ENCODE data around the gene PTPN14.

Gene PTPN14

DNA sequence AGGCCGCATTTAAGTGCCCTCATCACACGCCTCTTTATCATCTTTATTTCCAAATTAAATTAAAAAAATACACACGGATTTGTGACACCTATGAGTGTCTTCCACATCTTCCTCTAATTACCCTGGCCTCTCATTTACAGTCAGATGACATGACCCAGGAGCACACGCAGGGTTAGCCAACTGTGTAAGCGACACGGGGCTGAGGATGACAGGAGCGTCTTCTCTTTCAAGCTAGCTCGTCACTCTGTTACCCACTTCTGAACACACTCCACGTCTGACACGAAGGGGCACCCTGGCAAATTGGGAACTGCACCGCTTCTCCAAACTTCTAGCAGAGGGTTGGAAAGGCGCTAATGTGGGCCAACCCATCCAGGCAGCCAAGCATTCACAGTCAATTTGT, 158.3 kb downstream of the PTPN14 start:
- no peak for DNase-seq (ENCODE audit: low read depth)

DNA sequence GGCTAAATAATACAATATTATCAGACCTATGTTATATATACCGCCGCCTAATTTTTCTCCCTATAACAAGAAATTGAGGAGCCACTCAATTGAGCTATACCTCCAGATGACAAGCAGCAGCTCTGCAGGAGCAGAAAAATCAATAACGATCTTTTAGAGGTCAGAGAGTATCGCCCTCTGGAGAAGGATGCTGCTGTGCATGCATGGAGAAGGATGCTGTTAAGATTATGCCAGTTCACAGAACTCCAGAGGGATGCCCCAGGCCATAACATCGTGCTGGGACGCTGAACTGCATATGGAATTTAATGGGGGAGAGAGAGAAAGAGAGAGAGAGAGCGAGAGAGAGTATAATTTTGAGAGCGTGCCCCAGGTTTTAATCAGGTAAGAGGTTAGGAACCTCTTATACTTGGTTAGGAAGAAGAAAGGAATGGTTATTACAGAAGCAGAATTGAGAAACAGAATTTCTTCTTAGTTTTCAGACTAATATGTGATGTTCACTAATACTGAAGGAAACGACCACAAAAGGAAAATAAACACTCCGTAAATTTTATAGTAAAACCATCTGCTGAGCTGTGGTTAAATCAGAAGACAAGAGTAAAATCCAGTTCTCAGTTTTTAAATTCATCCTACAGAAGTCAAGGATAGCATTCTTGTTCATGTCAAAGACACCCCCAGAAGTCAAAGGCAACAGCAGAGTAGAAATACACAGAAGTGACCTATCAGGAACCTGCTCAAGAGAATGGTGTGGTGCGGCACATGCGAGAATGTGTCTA, 159.3 kb downstream of the PTPN14 start:
- no peak for DNase-seq (ENCODE audit: low read depth)

DNA sequence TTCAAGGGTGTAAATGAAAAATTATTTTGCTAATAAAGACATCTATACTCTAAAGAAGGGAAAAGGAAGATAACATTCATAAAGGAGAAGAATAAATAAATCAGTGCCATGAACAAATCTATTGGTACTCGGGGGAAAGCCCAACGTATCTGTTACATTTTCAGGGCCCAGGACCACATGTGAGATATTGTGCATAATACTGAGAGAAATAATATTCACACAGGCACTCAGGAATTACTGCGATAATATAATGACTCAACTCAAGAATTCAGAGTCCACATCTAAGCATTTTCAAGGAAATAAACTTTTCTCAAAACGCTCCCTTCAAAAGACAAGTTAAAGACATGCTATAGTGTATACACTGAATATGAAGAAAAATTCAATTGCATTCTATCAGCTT, 161.7 kb downstream of the PTPN14 start:
- DNase-seq (ENCODE audit: low read depth): no peak

DNA sequence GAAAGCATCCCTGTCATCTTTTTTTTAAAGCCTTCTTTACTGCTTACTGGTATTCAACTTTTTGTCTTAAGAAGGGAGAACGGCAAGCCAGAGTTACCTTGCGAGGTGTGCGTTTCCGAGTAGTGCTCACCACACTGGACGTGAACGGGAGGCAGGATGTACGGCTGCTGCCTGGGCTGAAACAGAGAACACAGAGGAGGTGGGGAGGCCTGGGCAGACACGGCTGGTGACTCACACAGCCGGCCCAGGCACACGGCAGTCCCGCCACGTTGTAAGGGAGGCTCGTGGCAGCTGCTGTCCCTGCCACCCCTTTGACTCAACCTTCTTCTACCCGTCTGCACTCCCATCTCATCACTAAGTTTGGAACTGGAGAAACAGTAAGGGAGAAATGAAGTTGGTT, 164.7 kb downstream of the PTPN14 start:
- DNase-seq (ENCODE audit: low read depth): no peak

DNA sequence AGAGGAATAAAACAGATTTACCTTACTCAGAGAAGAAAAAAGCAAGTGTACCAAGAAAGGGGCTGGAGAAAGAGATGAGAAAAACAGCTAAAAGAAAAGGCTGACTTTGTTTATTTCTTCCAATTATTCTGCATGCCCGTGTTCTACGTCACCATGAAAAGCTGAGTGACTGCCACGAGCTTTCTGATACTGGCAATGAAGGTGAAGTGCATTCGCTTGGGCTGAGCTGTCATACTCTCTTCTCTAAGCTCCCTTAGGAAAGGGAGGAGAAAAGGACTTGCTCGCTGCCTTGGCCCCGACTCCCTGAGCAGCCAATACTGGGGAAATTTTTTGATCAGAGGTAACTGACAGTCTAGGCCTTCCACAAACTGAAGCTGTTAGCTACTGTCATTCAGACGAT, 165.1 kb downstream of the PTPN14 start:
- DNase-seq (ENCODE audit: low read depth): no peak

DNA sequence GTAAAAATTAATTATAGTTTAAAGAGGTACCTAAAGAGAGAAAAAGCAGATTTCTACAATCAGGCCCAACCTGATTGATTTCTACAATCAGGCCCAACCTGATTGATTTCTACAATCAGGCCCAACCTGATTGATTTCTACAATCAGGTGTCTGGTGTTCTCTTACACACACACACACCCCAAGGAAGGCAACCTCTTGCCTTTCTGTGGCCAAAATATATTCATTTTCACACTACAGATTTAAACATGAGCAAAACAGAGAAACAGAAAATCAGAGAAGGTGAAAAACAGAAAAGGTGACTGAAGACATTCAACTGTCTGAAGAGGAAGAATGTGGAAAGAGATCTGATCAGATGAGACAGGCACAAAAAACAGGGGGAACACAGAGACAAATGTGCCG, 166.0 kb downstream of the PTPN14 start:
- DNase-seq (ENCODE audit: low read depth): no peak

DNA sequence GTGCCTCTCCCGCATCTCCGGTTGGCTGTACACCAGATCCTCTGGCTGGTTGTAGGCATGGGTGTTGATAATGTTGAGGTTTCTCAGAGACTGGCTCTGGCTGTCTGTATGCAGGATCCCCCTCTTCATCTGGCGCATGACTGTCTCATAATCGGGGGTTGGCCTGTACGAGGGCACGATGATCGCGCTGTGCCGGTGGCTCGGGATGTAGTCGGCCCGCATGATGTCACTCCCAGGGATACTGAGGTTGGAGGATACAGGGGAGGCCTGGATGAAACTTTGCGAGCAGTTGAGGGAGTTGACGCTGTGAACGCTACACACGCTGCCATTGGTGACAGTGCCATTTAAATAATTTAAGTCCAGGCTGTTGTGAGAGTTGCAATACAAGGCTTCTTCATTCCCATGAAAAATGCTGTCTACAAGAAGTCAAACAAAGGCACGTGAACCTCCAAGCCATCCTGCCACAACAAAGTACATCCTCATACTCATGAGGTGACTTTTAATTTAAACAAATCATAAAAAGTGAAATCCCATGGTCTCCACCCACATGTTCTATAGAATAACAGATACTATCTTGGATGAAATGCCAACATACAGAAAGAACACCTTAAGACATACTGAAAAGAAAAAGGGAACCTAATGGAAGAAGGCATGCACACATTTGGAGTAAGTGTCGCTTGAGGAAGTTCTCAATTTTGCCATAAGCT, 166.9 kb downstream of the PTPN14 start:
- no peak for DNase-seq (ENCODE audit: low read depth)

DNA sequence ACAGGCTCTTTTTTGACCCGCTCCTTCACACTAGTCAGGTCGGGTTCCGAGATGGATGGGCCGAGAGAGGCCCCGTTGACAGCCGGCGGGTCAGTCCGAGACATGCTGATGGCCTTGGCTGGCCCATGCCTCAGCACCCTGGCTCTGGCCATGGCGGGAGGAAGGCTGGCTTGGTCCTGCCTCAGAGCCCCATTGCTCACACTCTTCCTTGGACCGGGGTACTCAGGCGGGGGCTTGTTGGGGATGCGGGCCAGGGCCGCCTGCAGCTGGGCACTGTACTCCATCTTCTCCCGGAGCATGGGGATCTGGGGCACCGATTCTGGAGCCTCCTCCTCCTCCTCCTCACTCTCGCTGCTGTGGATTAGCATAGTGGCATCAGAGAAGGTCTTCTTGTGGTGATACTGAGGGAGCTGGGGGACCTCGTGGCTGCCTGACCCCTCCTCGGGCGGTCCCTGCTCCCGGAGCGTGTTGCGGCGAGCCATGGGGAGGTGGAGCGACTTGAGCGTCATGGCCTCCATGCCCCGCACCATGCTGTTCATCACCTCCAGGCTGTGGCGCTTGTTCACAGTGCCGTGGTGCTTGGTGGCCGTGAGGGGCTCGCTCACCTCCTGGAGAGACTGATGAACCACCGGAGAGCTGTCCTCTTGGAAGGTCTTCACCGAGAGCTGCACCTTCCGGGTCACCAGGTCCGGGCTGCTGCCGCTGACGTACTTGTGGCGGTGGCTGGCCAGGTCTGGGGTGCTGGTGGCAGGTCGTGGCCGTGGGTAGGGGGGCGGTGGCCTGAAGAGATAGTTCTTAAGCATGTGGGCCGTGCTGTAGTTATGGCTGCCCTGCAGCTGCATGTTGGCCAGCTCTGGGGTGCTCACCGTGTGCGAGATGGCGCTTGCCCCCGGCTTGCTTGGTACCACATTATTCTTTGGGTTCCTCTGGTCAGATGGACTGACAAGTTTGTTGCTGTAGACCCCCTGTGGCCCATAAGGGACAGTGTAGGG, 167.7 kb downstream of the PTPN14 start:
- DNase-seq (ENCODE audit: low read depth): no peak

DNA sequence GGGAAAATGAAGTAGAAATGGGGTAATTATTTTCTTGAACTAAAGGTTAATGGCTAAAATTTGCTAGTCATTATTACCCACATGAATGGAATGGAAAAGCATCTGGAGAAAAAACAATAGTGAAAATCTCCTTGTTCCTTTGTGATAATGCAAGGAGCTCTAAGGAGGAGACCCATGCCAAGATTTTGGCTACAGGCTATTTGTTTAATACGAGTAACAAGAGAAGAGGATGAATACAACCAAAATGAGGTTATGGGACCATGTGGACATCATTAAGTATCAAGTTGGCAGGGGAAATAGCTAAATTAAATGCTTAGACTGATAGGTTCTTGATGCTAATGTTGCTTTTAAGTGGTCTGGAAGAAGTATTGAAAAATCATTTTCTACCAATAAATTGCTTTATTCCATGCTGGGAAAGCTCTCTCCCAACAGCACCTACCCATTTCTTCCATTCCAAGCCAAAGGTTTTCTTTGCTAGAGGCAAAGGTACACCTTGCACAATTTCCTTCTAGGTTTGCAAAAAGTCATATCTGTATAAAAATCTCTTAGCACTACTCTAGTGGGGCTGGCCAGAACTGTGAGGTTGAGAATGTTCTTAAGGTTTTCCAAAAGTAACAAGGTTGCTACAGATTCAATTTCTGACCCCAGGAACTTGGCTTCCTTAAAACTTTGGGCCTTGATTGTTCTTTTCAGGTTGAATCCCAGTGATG, 170.3 kb downstream of the PTPN14 start:
- no peak for DNase-seq (ENCODE audit: low read depth)

DNA sequence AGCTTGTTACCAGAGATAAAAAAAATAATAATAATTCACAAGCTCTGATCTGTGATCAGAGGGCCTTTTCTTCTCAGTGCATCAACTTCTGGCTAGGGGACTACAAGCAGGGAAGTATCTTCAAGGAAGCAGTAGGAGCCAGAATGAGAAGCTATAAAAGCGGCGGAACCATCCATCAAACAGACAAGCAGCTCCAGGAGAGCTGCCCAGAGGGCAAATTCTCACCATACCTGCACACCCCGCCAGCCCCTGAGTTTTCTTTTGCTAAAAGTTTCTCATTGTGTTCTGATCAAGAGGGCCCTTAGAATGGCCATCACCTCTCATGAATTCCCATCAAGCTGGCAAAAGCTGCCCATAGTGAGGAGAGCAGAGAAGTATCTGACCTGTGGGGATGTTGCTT, 171.0 kb downstream of the PTPN14 start:
- no peak for DNase-seq (ENCODE audit: low read depth)

DNA sequence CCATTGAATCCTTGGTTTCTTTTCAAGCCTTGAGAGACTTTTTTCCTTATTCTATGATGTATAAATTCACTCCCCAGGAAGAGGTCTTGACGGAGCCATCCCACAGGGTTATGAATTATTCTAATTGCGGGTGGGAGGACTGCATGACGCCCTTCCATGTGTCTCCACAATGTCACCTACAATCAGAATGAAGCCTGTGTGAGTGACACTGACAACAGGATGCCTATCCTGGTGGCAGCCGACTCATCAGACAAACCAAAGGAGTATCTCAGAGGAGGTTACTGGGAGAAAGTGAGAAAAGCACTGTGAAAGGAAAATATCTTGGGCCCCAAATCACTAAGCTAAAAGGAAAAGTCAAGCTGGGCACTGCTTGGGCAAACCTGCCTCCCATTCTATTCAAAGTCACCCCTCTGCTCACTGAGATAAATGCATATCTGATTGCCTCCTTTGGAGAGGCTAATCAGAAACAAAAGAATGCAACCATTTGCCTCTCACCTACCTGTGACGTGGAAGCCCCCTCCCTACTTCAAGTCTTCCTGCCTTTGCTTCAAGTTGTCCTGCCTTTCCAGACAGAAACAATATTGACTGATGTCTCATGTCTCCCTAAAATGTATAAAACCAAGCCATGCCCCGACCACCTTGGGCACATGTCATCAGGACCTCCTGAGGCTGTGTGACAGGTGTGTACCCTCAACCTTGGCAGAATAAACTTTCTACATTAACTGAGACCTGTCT, 172.0 kb downstream of the PTPN14 start:
- no peak for DNase-seq (ENCODE audit: low read depth)

DNA sequence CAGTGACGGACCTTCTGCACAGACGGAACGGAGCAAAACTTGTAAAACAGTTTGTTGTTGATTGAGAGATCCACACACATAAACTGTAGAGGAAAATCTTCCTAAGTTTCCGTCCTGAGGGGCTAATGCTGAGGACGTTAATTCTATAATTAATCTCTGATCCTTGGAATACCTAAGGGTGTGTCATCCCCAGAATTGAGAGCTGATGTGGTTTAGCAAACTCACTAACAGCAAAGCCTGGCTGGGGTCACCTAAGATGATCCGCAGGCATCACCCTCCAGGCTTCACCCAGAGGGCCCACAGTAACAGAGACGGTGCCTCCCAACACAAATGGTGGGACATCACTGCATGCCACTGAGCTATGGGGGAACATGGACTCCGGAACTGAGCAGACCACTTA, 172.9 kb downstream of the PTPN14 start:
- no peak for DNase-seq (ENCODE audit: low read depth)

DNA sequence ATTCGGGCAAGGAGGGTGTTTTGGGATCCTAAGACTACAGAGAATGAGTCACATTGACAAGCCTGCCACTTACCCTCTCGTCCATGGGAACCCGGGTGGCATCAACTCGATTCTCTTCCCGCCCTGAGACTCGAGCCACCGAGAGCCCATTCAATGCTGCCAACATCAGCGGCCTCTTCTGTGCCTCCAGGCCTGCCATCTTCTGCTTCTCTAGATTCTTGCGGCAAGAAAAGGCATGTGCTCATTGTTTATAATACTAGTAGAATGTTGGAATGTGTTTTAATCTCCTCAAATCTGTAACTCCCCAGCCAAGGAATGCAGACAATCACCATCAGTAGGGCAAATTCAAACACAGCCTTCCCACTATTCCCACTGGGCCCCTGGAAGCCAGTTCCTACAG, 173.5 kb downstream of the PTPN14 start:
- no peak for DNase-seq (ENCODE audit: low read depth)

DNA sequence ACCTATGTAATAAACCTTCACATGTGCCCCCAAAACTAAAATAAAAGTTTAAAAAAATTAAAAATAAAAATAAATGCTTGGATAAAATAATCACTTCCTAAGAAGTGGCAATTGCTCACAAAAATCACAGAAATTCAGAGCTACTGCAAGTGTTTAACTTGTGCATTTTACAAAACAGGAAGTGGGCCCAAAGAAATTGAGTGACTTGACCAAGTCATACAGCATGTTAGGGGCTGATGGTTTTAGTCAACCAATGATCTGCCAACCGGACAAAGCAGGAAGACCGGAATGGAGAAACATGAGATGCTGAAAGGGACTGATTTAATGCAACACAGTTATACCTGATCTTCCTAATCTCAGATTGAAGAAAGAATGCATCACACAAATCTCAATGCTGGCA, 173.9 kb downstream of the PTPN14 start:
- DNase-seq (ENCODE audit: low read depth): no peak

DNA sequence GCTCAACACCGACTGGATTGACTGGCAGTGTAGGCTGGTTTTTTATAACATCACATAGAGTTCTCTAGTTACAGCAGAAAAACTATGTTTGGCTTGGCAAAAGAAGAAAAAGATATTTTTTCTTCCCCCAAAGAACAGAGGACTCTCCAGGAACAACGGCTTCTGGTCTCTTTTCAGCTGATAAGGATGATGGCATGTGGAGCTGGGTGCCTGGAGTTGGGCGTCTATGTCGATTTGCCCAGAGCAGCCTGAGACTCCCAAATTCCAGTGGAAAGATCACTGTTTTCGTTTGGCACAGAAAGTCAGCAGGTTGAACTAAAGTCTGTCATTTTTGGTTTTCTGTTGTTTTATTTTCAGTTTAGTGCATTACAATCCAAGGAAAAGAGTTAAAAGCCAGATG, 179.3 kb downstream of the PTPN14 start:
- DNase-seq (ENCODE audit: low read depth): no peak

DNA sequence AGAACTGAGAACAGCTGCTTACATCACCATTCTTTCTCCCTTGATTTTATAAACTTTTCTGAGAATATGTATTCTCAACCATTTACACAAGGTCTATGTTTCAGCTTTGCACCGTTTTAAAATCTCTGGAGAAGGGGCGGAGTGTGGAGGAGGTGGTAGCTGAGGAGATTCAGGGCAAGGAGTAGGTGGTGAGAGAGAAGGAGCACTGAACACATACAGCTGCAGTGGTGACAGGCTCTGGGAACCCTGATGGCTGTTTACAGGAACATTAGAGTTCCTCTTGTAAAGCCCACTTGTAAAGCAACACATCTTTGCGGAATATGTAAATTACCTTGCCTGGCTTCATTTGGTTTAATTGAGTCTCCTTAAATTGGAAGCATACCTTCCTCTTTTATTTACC, 180.8 kb downstream of the PTPN14 start:
- DNase-seq (ENCODE audit: low read depth): no peak

DNA sequence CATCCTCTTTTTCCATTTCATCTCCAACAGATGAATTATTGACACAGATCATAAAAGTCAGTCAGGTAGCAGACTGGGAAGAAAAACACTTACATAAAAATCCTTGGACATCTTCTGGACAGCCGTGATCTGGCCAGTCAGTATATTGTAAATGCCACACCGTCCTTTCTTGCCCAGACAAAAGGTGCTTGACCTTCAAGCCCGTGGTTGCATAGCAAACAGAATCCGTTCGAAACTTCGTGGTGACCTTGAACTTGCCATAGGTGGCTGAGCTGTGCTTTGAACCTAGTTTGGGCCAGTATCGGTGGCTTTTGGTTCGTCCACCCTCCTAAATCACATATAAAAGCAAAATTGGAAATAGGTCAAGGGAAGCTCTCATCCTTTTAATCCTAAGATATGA, 182.0 kb downstream of the PTPN14 start:
- DNase-seq (ENCODE audit: low read depth): no peak

DNA sequence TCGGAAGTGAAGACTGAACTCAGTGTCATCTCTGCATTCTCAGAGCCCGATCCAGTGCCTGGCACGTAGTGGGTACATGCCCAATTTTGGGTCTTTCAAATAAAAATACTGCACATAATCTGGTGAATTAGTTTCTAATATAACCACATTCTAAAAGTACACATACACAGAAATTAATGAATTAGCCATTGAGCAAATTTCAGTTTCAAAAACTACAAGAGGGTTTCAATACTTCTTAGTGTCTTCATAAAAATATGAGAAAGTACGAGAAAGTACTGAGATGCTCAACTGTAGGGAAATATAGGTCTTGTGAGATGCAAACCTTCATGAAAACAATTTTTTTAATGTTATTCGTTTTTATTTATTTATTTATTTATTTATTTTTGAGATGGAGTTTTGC, 183.6 kb downstream of the PTPN14 start:
- no peak for DNase-seq (ENCODE audit: low read depth)

DNA sequence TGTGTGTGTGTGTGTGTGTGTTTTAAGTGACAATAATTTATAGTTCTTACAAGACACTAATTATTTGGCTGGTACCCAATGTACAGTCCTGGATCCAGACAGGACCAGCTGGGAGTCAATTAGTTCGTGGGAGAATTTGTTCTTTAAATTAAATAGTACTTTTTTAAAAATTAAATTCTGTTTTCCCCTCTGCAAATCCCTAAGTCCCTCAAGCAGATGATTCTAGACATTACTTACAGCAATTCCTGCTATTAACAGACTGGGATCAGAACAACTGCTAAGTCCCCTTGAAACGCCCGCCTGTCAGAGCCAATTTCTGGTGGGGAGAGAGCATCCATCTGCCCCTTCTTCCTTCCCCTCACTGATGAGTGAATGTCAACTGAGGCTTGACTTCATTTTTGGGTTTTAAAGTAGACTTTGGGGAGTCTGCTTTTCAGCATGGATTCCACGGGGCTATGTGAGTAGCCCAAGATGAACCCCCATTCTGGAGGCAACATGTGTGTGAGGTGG, 186.6 kb downstream of the PTPN14 start:
- no peak for DNase-seq (ENCODE audit: low read depth)

DNA sequence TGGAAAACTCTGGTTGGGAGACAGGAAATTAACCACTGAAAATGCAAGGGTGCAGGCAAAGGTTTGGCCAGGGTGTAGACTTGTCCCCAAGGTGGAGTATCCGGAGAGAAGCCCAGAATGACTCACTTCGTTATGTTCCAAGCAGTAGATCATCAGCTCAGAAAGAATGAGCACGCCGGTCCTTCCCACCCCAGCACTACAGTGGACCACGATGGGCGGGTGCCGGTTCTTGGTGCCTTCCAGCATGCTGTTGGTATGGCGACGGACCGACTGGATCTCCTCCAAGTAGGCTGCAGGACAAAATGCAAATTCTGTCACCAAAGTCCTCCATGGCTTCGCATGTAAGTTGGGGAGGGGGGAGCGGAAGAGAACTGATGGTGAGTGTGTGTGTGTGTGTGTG, 187.0 kb downstream of the PTPN14 start:
- DNase-seq (ENCODE audit: low read depth): no peak

DNA sequence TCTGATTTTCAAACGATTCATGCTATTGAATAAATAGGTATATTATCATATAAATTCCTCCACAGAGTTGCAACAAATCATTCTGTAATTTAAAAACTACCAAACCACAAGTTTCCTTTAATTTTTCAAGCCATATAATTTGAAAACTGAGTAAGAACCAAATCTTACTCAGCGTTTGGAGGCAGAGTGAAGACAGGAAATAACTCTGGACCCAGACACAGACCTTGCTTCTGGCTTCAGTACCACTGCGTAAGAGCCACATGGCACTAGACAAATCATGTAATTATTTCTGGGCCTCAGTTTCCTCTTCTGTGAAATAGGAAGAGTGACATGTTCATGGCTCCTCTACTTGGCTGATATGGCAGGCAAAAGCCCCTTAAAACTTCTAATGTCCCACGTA, 188.0 kb downstream of the PTPN14 start:
- no peak for DNase-seq (ENCODE audit: low read depth)
